K562 (cell line): ENCODE results near the gene TENT4A. TPM values are rescaled to one million over a fixed set of nuclear protein-coding genes. Genes with fewer than 3 reads are reported as not detected.

ENCODE experiments used
- HDAC3 ChIP-seq: fragments of 450-650 bp; IDR thresholded peaks from 2 replicates; pipeline ENCODE4 v1.6.1; 2018; ENCODE audit warnings: borderline replicate concordance, mild to moderate bottlenecking, moderate library complexity; ENCODE audit not compliant: partially characterized antibody
- MNT ChIP-seq, 2 experiments: fragments of 450-650 bp; conservative IDR thresholded peaks; 2 replicates each; pipeline ENCODE4 v1.6.1; 2017; ENCODE audit warnings: mild to moderate bottlenecking in 2 of 2, moderate library complexity in 2 of 2
- NFIX ChIP-seq: fragments of 250-450 bp; sonication (Bioruptor Pico); IDR thresholded peaks from 2 replicates; pipeline ENCODE4 v1.4.0; 2020; ENCODE audit warnings: low read depth, mild to moderate bottlenecking, moderate library complexity
- TEAD1 ChIP-seq, 2 experiments: fragments of 450-650 bp in 1 of 2; sonication (generic) in 1 of 2; formaldehyde crosslinking; IDR thresholded peaks; 2 replicates each; pipeline versions ENCODE4 v1.4.0 to v1.8.0; 2020 to 2022; ENCODE audit warnings: mild to moderate bottlenecking in 2 of 2, missing genetic modification reagents in 1 of 2
- ZMIZ1 ChIP-seq, 2 experiments: fragments of 150-350 bp in 1 of 2; IDR thresholded peaks; 2 replicates each; pipeline ENCODE4 v1.6.1; 2012 to 2016; ENCODE audit warnings: low read depth in 2 of 2, low read length in 2 of 2, mild to moderate bottlenecking in 1 of 2, moderate library complexity in 1 of 2
- ZNF436 ChIP-seq: fragments of 250-450, 450-650 bp; sonication (Bioruptor Pico); formaldehyde crosslinking; IDR thresholded peaks from 2 replicates; pipeline ENCODE4 v1.7.0; 2020; ENCODE audit warnings: mild to moderate bottlenecking
- polyA plus RNA-seq, 8 experiments: library from polyadenylated mRNA; depleted of rRNA in 4 of 8; stranded (reverse) in 5 of 8; unstranded in 3 of 8; fragments of >200 nt; fragmentation: Nextera tagmentation in 2 of 8; fragmentation: Illumina TruSeq in 1 of 8; extraction: Ambion mirVana in 2 of 8; extraction: Trizol in 1 of 8; gene quantifications; 2 replicates each; pipeline versions ENCODE4 v1.2.1 to v1.2.3, GENCODE V29; 2011 to 2014; ENCODE audit warnings: inconsistent platforms in 1 of 8, missing spikeins in 1 of 8
- total RNA-seq, 7 experiments: library from RNA; depleted of rRNA in 6 of 7; stranded (reverse); fragments of >200 nt in 6 of 7; fragmentation: Illumina TruSeq in 2 of 7; extraction: Trizol in 2 of 7; gene quantifications; 2 replicates each; pipeline versions ENCODE4 v1.2.1 to v1.2.3, GENCODE V29; 2011 to 2021; ENCODE audit warnings: low replicate concordance in 1 of 7

TENT4A gene
- total and polyA plus RNA-seq, 9 of the 15 experiments (the other 6 are each of a cell fraction or from before 2014, with no cell fraction given) = 1.3 to 27.3 (median 13.0) TPM

GRCh38 chr5:6715758-6716628 lies 2.8 kb downstream of the TENT4A start (continued):
- no peak for TF ChIP-seq ZMIZ1 (IDR thresholded peaks at IDR 0.05; ENCODE audit: low read depth in 2 of 2, low read length in 2 of 2)
- no peak for TF ChIP-seq ZNF436 (CRISPR knock-in tag)
- peak; percentile 36 to 45; a peak in 1 of 4 replicates for TF ChIP-seq MNT (conservative IDR thresholded peaks at IDR 0.05)
- no peak for TF ChIP-seq NFIX (CRISPR knock-in tag)
- TF ChIP-seq TEAD1 (CRISPR knock-in tag; IDR thresholded peaks at IDR 0.05) = no peak
- TF ChIP-seq HDAC3 = no peak
- TF ChIP-seq, all 486 proteins: peak for 3
